A549 (cell line): ENCODE results near the gene MSANTD1.

Experiments used
- BHLHE40 ChIP-seq: IDR thresholded peaks from 2 replicates; pipeline ENCODE4 v1.6.1; 2012; ENCODE audit warnings: low read depth, low read length, inconsistent platforms
- MAZ ChIP-seq: fragments of 150-350 bp; IDR thresholded peaks from 2 replicates; pipeline ENCODE4 v1.6.1; 2014; ENCODE audit warnings: antibody characterized with exemption, low read depth, low read length, borderline replicate concordance
- NPAS2 ChIP-seq: fragments of 250-450 bp; sonication (Bioruptor Pico); IDR thresholded peaks from 2 replicates; pipeline ENCODE4 v1.8.0; 2022; ENCODE audit warnings: mild to moderate bottlenecking, moderate library complexity, borderline replicate concordance
- POLR2A ChIP-seq: IDR thresholded peaks from 2 replicates; pipeline ENCODE4 v1.6.1; 2012; ENCODE audit warnings: mild to moderate bottlenecking, low read length
- TF ChIP-seq, protein P1 (sequence below): fragments of >200 bp; sonication (Bioruptor Twin); formaldehyde crosslinking; IDR thresholded peaks from 3 replicates; pipeline ENCODE4 v1.5.1; 2016
- TF ChIP-seq, protein P2 (sequence below): IDR thresholded peaks from 2 replicates; pipeline ENCODE4 v1.6.1; 2012

DNA sequence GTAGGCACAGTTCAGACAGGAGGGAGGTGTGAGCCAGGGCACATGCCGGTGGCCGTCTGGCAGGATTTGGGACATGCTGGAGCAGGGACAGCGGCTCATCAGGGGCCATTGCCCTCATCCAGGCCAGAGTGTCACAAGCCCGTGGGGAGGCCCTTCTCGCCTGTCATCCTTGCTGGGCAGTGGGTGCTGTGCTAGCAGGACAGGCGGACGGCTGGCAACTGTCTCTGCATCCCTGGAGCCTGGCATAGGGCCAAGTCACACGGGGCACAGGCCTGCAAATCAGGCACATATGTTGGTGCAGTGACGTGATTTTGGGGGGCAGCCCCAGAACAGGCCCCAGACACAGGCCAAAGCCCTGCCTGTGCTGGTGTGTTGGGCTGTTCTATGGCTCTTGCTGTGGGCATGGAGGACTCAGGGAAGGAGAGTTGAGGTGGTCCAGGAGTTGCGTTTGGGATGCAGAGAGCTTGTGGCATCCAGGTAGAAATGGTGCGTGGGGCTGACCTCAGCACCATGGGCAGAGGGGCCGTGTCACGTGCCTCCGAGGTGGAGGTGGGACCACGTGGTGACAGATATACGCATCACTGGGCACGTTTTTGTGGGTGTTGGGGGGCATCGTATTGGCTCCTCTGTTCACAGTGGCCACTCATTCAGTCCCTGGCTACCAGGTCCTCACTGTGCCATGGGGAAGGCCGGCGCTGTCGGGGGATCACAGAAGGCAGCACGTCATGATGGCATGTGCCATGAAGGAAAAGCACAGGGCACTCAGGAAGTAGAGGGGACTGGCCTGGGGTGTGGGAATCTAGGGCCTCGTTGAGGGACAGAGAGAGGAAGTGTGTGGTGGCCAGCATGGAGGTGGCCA, 14.6 kb upstream of the MSANTD1 start:
- TF ChIP-seq MAZ (no peak), BHLHE40 (no peak), POLR2A (no peak), NPAS2 (CRISPR knock-in tag) (no peak)
- TF ChIP-seq, protein P1, sequence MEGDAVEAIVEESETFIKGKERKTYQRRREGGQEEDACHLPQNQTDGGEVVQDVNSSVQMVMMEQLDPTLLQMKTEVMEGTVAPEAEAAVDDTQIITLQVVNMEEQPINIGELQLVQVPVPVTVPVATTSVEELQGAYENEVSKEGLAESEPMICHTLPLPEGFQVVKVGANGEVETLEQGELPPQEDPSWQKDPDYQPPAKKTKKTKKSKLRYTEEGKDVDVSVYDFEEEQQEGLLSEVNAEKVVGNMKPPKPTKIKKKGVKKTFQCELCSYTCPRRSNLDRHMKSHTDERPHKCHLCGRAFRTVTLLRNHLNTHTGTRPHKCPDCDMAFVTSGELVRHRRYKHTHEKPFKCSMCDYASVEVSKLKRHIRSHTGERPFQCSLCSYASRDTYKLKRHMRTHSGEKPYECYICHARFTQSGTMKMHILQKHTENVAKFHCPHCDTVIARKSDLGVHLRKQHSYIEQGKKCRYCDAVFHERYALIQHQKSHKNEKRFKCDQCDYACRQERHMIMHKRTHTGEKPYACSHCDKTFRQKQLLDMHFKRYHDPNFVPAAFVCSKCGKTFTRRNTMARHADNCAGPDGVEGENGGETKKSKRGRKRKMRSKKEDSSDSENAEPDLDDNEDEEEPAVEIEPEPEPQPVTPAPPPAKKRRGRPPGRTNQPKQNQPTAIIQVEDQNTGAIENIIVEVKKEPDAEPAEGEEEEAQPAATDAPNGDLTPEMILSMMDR, result no peak
- TF ChIP-seq, protein P2, sequence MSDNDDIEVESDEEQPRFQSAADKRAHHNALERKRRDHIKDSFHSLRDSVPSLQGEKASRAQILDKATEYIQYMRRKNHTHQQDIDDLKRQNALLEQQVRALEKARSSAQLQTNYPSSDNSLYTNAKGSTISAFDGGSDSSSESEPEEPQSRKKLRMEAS, result no peak
